ENCODE measurements around the gene FAM171A1. TPM values are rescaled to one million over a fixed set of nuclear protein-coding genes. Genes with fewer than 3 reads are reported as not detected.

Gene FAM171A1
- polyA plus RNA-seq, 1 donor (not counting 4 experiments of a cell fraction or from before 2014, with no cell fraction given), result 8.8 TPM

DNA sequence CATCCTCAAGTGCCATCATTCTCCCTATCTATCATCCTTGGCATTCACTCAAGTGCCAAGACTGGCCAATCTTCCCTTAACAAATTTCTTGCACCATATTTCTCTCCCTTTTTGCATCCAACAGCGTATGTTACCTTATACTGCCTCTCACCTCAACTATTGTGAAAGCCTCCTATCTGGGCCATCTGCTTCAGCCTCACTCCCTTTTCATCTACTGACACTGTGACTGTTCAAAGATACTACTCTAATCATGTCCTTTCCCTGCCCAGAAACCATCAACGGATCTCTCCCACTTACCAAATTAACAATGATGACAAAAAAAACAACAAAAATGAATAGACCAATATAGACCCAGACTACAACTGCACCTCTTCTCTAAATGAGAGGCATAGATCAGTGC, 112.0 kb downstream of the FAM171A1 start:
- dilution Hi-C loops (cut with MboI; ENCODE audit: extremely low pct_ligation_motif_present, low sequenced_read_pairs), result no loop called here
- no peaks in the 10 kb centered on the region for H3K9me3 ChIP-seq (ENCODE audit: control insufficient read depth, low read depth, low read length)
- no peak for DNase-seq (ENCODE audit: low read depth, low spot score)

DNA sequence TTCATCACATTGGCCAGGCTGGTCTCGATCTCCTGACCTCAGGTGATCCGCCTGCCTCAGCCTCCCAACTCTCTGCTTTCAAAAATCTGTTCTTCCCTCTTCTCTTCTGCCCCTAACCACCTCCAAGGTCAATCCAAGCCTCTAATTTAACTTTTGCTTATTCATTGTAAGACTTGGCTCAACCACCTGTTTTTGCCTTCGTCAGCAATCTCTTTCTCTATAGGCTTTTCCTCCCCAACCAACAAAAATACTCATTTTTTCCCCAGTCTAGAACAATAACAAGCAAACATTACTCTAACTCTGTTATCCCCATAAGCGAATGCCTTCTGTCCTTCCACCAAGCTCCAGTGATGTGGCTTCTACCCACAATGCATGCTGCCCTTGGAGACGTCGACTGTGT, 112.8 kb downstream of the FAM171A1 start:
- dilution Hi-C loops (cut with MboI; ENCODE audit: extremely low pct_ligation_motif_present, low sequenced_read_pairs), result no loop called here
- FAIRE-seq (no peak), DNase-seq (ENCODE audit: low read depth, low spot score) (no peak)
- H3K9me1 ChIP-seq (ENCODE audit: control insufficient read depth, extremely low read depth, insufficient read depth, low read length), result no peaks in the 10 kb centered on the region
- no peak overlapping the region for H3K4me3 ChIP-seq (ENCODE audit: control insufficient read depth in 2 of 3, extremely low read depth in 1 of 3, insufficient read depth in 2 of 3, low read depth in 1 of 3, low read length in 3 of 3)
- H3K4me2 ChIP-seq (ENCODE audit: control insufficient read depth, extremely low read depth, insufficient read depth, low read depth, low read length), result no peak overlapping the region
- no peaks in the 10 kb centered on the region for H3K9me3 ChIP-seq (ENCODE audit: control insufficient read depth, low read depth, low read length)
- TF ChIP-seq EZH2 (IDR thresholded peaks at IDR 0.05; ENCODE audit: low read length), result no peak
- TF ChIP-seq, protein P1, sequence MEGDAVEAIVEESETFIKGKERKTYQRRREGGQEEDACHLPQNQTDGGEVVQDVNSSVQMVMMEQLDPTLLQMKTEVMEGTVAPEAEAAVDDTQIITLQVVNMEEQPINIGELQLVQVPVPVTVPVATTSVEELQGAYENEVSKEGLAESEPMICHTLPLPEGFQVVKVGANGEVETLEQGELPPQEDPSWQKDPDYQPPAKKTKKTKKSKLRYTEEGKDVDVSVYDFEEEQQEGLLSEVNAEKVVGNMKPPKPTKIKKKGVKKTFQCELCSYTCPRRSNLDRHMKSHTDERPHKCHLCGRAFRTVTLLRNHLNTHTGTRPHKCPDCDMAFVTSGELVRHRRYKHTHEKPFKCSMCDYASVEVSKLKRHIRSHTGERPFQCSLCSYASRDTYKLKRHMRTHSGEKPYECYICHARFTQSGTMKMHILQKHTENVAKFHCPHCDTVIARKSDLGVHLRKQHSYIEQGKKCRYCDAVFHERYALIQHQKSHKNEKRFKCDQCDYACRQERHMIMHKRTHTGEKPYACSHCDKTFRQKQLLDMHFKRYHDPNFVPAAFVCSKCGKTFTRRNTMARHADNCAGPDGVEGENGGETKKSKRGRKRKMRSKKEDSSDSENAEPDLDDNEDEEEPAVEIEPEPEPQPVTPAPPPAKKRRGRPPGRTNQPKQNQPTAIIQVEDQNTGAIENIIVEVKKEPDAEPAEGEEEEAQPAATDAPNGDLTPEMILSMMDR (optimal IDR thresholded peaks at IDR 0.05 in 1 of 3, IDR thresholded peaks at IDR 0.05 in 1 of 3, conservative IDR thresholded peaks at IDR 0.05 in 1 of 3; ENCODE audit: extremely low read depth in 1 of 3, insufficient read depth in 2 of 3, low read length in 3 of 3), result no peak
- H3K36me3 ChIP-seq (ENCODE audit: control insufficient read depth in 2 of 2, extremely low read depth in 1 of 2, insufficient read depth in 2 of 2, low read length in 2 of 2), result no peaks in the 10 kb centered on the region
- H4K20me1 ChIP-seq (ENCODE audit: control insufficient read depth, extremely low read depth, insufficient read depth, low read length), result no peaks in the 10 kb centered on the region
- no peaks in the 10 kb centered on the region for H3K79me2 ChIP-seq (ENCODE audit: control insufficient read depth, insufficient read depth, low read length)
- no peaks in the 10 kb centered on the region for H3K27me3 ChIP-seq (ENCODE audit: control insufficient read depth, extremely low read depth, insufficient read depth, low read length)
- H3K27ac ChIP-seq (ENCODE audit: control insufficient read depth, insufficient read depth, low read length), result no peak overlapping the region
- H3K4me1 ChIP-seq (ENCODE audit: control insufficient read depth, extremely low read depth, insufficient read depth, low read length), result no peaks in the 10 kb centered on the region
- no peak overlapping the region for H2AFZ ChIP-seq (ENCODE audit: control insufficient read depth, low read length)
- H3K9ac ChIP-seq (ENCODE audit: control insufficient read depth, extremely low read depth, insufficient read depth, low read length), result no peak overlapping the region

More for the DNA sequence above, 112.0 kb downstream of the FAM171A1 start:
- Histone ChIP-seq H3K36me3 (ENCODE audit: control insufficient read depth in 2 of 2, extremely low read depth in 1 of 2, insufficient read depth in 2 of 2, low read length in 2 of 2) (no peaks in the 10 kb centered on the region), H3K79me2 (ENCODE audit: control insufficient read depth, insufficient read depth, low read length) (no peaks in the 10 kb centered on the region), H3K4me1 (ENCODE audit: control insufficient read depth, extremely low read depth, insufficient read depth, low read length) (no peaks in the 10 kb centered on the region), H3K27me3 (ENCODE audit: control insufficient read depth, extremely low read depth, insufficient read depth, low read length) (no peaks in the 10 kb centered on the region), H4K20me1 (ENCODE audit: control insufficient read depth, extremely low read depth, insufficient read depth, low read length) (no peaks in the 10 kb centered on the region), H2AFZ (ENCODE audit: control insufficient read depth, low read length) (no peak overlapping the region), H3K9ac (ENCODE audit: control insufficient read depth, extremely low read depth, insufficient read depth, low read length) (no peak overlapping the region), H3K27ac (ENCODE audit: control insufficient read depth, insufficient read depth, low read length) (no peak overlapping the region), H3K9me1 (ENCODE audit: control insufficient read depth, extremely low read depth, insufficient read depth, low read length) (no peaks in the 10 kb centered on the region), H3K4me3 (ENCODE audit: control insufficient read depth in 2 of 3, extremely low read depth in 1 of 3, insufficient read depth in 2 of 3, low read depth in 1 of 3, low read length in 3 of 3) (no peak overlapping the region), H3K4me2 (ENCODE audit: control insufficient read depth, extremely low read depth, insufficient read depth, low read depth, low read length) (no peak overlapping the region)
- TF ChIP-seq, protein P1 (optimal IDR thresholded peaks at IDR 0.05 in 1 of 3, IDR thresholded peaks at IDR 0.05 in 1 of 3, conservative IDR thresholded peaks at IDR 0.05 in 1 of 3; ENCODE audit: extremely low read depth in 1 of 3, insufficient read depth in 2 of 3, low read length in 3 of 3), result no peak
- TF ChIP-seq EZH2 (IDR thresholded peaks at IDR 0.05; ENCODE audit: low read length), result no peak
- no peak for FAIRE-seq
